Activated CD8-positive, alpha-beta memory T cell treated with anti-CD3 and anti-CD28 coated beads, Interleukin-2, amount 50 U/mL, for 4 hours (primary cell): ENCODE results near the gene HPX.

Experiments
- DNase-seq: peaks from one replicate; pipeline ENCODE4 v3.0.0-alpha.2; 2020

The HPX gene

GRCh38 chr11:6458352-6459098 is 17.7 kb upstream of the HPX start:
- no peak for DNase-seq

- no peak for DNase-seq
Measured at GRCh38 chr11:6457581-6458320, 17.0 kb upstream of the HPX start.

GRCh38 chr11:6456361-6457073 is 15.7 kb upstream of the HPX start:
- no peak for DNase-seq

- no peak for DNase-seq
Measured at GRCh38 chr11:6455070-6455469, 14.3 kb upstream of the HPX start.

GRCh38 chr11:6453152-6453551 is 12.4 kb upstream of the HPX start:
- DNase-seq, result no peak

GRCh38 chr11:6452219-6452618 is 11.4 kb upstream of the HPX start:
- DNase-seq, result no peak

- DNase-seq, result no peak
Measured at GRCh38 chr11:6448574-6448973, 7.8 kb upstream of the HPX start.

- peak; percentile 63 for DNase-seq
Measured at GRCh38 chr11:6443269-6444003, 2.6 kb upstream of the HPX start.

GRCh38 chr11:6442441-6442840 is 1.7 kb upstream of the HPX start:
- DNase-seq, result no peak

GRCh38 chr11:6438979-6439571 is 1.7 kb downstream of the HPX start:
- peak; percentile 29 for DNase-seq

GRCh38 chr11:6437993-6438392 is 2.8 kb downstream of the HPX start:
- no peak for DNase-seq

GRCh38 chr11:6437423-6437822 is 3.4 kb downstream of the HPX start:
- DNase-seq, result no peak

- no peak for DNase-seq
Measured at GRCh38 chr11:6433998-6434660, 6.7 kb downstream of the HPX start.

GRCh38 chr11:6431861-6432260 is 8.9 kb downstream of the HPX start:
- no peak for DNase-seq

GRCh38 chr11:6427516-6427915 is 13.3 kb downstream of the HPX start:
- DNase-seq, result no peak

- no peak for DNase-seq
Measured at GRCh38 chr11:6420677-6421076, 20.1 kb downstream of the HPX start.

GRCh38 chr11:6419009-6419631 is 21.7 kb downstream of the HPX start, which contains the start of gene APBB1:
APBB1 (minus strand) TSS chr11:6419094; CDS start chr11:6411347, 7,747 bp downstream.
- DNase-seq, result peak; percentile 74

GRCh38 chr11:6418557-6419008 is 22.2 kb downstream of the HPX start:
- peak; percentile 33 for DNase-seq

GRCh38 chr11:6417907-6418556 is 22.8 kb downstream of the HPX start:
- DNase-seq, result no peak

GRCh38 chr11:6415797-6416196 is 25.0 kb downstream of the HPX start:
- no peak for DNase-seq

- DNase-seq, result no peak
Measured at GRCh38 chr11:6414874-6415328, 25.9 kb downstream of the HPX start.
